GM12878 (cell line): ENCODE results near the gene OXA1L. TPM values are rescaled to one million over a fixed set of nuclear protein-coding genes. Genes with fewer than 3 reads are reported as not detected.

Experiments
- ATF7 ChIP-seq: fragments of 450-650 bp; IDR thresholded peaks from 2 replicates; pipeline ENCODE4 v1.6.1; 2016; ENCODE audit warnings: low read depth, mild to moderate bottlenecking
- BMI1 ChIP-seq: fragments of 450-650 bp; IDR thresholded peaks from 2 replicates; pipeline ENCODE4 v1.6.1; 2016; ENCODE audit warnings: mild to moderate bottlenecking, moderate library complexity, borderline replicate concordance
- ELK1 ChIP-seq: IDR thresholded peaks from 2 replicates; pipeline ENCODE4 v1.6.1; 2012; ENCODE audit warnings: low read depth, low read length, improper control_type of control experiment
- IKZF2 ChIP-seq, 2 experiments: fragments of 450-650 bp; IDR thresholded peaks; 2 replicates each; pipeline ENCODE4 v1.6.1; 2017; ENCODE audit warnings: mild to moderate bottlenecking in 2 of 2, moderate library complexity in 2 of 2
- JUND ChIP-seq: IDR thresholded peaks from 2 replicates; pipeline ENCODE4 v1.6.1; 2012; ENCODE audit warnings: low read depth, mild to moderate bottlenecking, low read length, improper control_type of control experiment, moderate library complexity
- NKRF ChIP-seq: fragments of 450-650 bp; conservative IDR thresholded peaks from 2 replicates; pipeline ENCODE4 v1.6.1; 2017; ENCODE audit warnings: mild to moderate bottlenecking, moderate library complexity
- NR2C1 ChIP-seq: fragments of 450-650 bp; IDR thresholded peaks from 2 replicates; pipeline ENCODE4 v1.6.1; 2017; ENCODE audit warnings: antibody characterized with exemption, mild to moderate bottlenecking, moderate library complexity
- RB1 ChIP-seq: fragments of 450-650 bp; formaldehyde crosslinking; IDR thresholded peaks from 2 replicates; pipeline ENCODE4 v1.6.1; 2017; ENCODE audit warnings: mild to moderate bottlenecking, borderline replicate concordance
- TCF12 ChIP-seq: IDR thresholded peaks from 2 replicates; pipeline ENCODE4 v1.6.1; 2011; ENCODE audit warnings: low read depth, mild to moderate bottlenecking, low read length
- USF1 ChIP-seq: IDR thresholded peaks from 2 replicates; pipeline ENCODE4 v1.6.1; 2011; ENCODE audit warnings: borderline replicate concordance, low read depth, mild to moderate bottlenecking, moderate library complexity, mixed read lengths, low read length; ENCODE audit not compliant: insufficient read depth; ENCODE audit errors: extremely low read length
- ZNF274 ChIP-seq: IDR thresholded peaks from one replicate; pipeline ENCODE4 v1.8.0; 2011; ENCODE audit not compliant: insufficient read length, insufficient read depth
- ZNF687 ChIP-seq: fragments of 450-650 bp; IDR thresholded peaks from 2 replicates; pipeline ENCODE4 v1.6.1; 2017; ENCODE audit warnings: mild to moderate bottlenecking, moderate library complexity
- polyA plus RNA-seq, 11 experiments: library from polyadenylated mRNA; depleted of rRNA in 4 of 11; unstranded in 6 of 11; stranded (reverse) in 5 of 11; fragments of >200 nt; fragmentation: Nextera tagmentation in 4 of 11; fragmentation: Illumina TruSeq in 1 of 11; extraction: Ambion mirVana in 4 of 11; extraction: Trizol in 1 of 11; gene quantifications; 1 replicate in 1 of 11; 2 replicates in 10 of 11; pipeline versions ENCODE4 v1.2.1 to v1.2.3, GENCODE V29; 2011 to 2016; ENCODE audit warnings: inconsistent platforms in 2 of 11, missing spikeins in 2 of 11, low read depth in 1 of 11
- total RNA-seq, 4 experiments: library from RNA; depleted of rRNA in 3 of 4; stranded (reverse); fragments of >200 nt in 3 of 4; fragmentation: Illumina TruSeq in 1 of 4; extraction: Trizol in 1 of 4; gene quantifications; 2 replicates each; pipeline versions ENCODE4 v1.2.1 to v1.2.3, GENCODE V29; 2013 to 2021

The OXA1L gene
- total and polyA plus RNA-seq, 10 of the 15 experiments (the other 5 are each of a cell fraction or from before 2014, with no cell fraction given) = 105 to 289 (median 146) TPM

GRCh38 chr14:22748206-22748605 lies 18.3 kb upstream of the OXA1L start (continued):
- TF ChIP-seq ATF7 (no peak), TCF12 (no peak), IKZF2 (IDR thresholded peaks at IDR 0.05) (no peak), ZNF274 (no peak), BMI1 (no peak), NR2C1 (no peak), NKRF (no peak), ZNF687 (no peak), USF1 (no peak), JUND (no peak), ELK1 (no peak), RB1 (no peak)
